GM12878 (cell line): ENCODE measurements around the gene DERA. TPM values are rescaled to one million over a fixed set of nuclear protein-coding genes. Genes with fewer than 3 reads are reported as not detected.

Experiments
- ATAC-seq: fragments of 200-7000 bp; cut with Tn5 transposase; 3 replicates; pipeline ENCODE4 v1.9.1; 2020; ENCODE audit warnings: mild to moderate bottlenecking, moderate library complexity
- BruUV-seq: library from RNA; stranded (reverse); fragments of 400-500 nt; replicated peaks from 2 replicates; lab custom pipeline; 2021; lab: Mats Ljungman, UMichigan
- CTCF ChIA-PET: fragments of 300-600 bp; sonication (Branson Sonifier 250); formaldehyde crosslinking; extraction: SDS; loops from one replicate; lab custom pipeline; 2021; ENCODE audit warnings: inconsistent platforms; lab: Yijun Ruan, JAX
- POLR2A ChIA-PET: fragments of 350-600 bp; formaldehyde crosslinking; extraction: SDS; loops from one replicate; lab custom pipeline; 2021; ENCODE audit warnings: inconsistent platforms; lab: Charles Lee
- RAD21 ChIA-PET: fragments of 300-600 bp; sonication (Branson Sonifier 250); formaldehyde crosslinking; loops from one replicate; lab custom pipeline; 2023; ENCODE audit warnings: antibody characterized with exemption; ENCODE audit not compliant: unreplicated experiment; lab: Charles Lee
- SMC1A ChIA-PET: fragments of 300-600 bp; sonication (Branson Sonifier 250); formaldehyde crosslinking; loops from one replicate; lab custom pipeline; 2023; ENCODE audit not compliant: unreplicated experiment, uncharacterized antibody; lab: Charles Lee
- DNase-seq: peaks from one replicate; pipeline ENCODE4 v3.0.0-alpha.2; 2011; ENCODE audit warnings: low read depth, low spot score
- FAIRE-seq: peaks from 3 replicates; lab custom pipeline; 2011; peaks lifted over from hg19 to GRCh38; lab: Jason Lieb, UNC
- H2AFZ ChIP-seq: 2 replicates; pipeline ENCODE4 v1.6.0; 2011; ENCODE audit warnings: low read depth, low read length, control low read depth; ENCODE audit not compliant: control insufficient read depth
- H3K27ac ChIP-seq: 2 replicates; pipeline ENCODE4 v1.5.1; 2011; ENCODE audit warnings: control low read depth; ENCODE audit not compliant: control insufficient read depth, insufficient read depth
- H3K27me3 ChIP-seq, 2 experiments: replicated peaks in 1 of 2; 2 replicates each; pipeline versions ENCODE4 v1.6.0 to v1.6.1; 2011; ENCODE audit warnings: low read length in 1 of 2; ENCODE audit not compliant: control insufficient read depth in 2 of 2, insufficient read depth in 2 of 2
- H3K36me3 ChIP-seq, 2 experiments: 2 replicates each; pipeline ENCODE4 v1.5.1; 2011; ENCODE audit warnings: low read length in 1 of 2; ENCODE audit not compliant: control insufficient read depth in 2 of 2, insufficient read depth in 2 of 2
- H3K4me1 ChIP-seq: 2 replicates; pipeline ENCODE4 v1.6.1; 2011; ENCODE audit warnings: mild to moderate bottlenecking, low read length, moderate library complexity, mixed read lengths; ENCODE audit not compliant: control insufficient read depth, insufficient read depth
- H3K4me2 ChIP-seq: 2 replicates; pipeline ENCODE4 v1.6.0; 2011; ENCODE audit warnings: control low read depth; ENCODE audit not compliant: control insufficient read depth, insufficient read depth
- H3K4me3 ChIP-seq: fragments of 200-600 bp; sonication (generic); 2 replicates; pipeline ENCODE4 v1.5.1; 2016
- H3K79me2 ChIP-seq: 2 replicates; pipeline ENCODE4 v1.6.0; 2011; ENCODE audit warnings: low read length; ENCODE audit not compliant: control insufficient read depth, insufficient read depth
- H3K9ac ChIP-seq: 2 replicates; pipeline ENCODE4 v1.8.0; 2011; ENCODE audit warnings: low read length, control low read depth, mixed read lengths; ENCODE audit not compliant: control insufficient read depth, insufficient read depth
- H3K9me3 ChIP-seq: replicated peaks from 3 replicates; pipeline ENCODE4 v1.5.1; 2011; ENCODE audit warnings: mild to moderate bottlenecking, low read length; ENCODE audit not compliant: control insufficient read depth, insufficient read depth
- H4K20me1 ChIP-seq: 2 replicates; pipeline ENCODE4 v1.6.0; 2011; ENCODE audit not compliant: control insufficient read depth, insufficient read depth
- ASH2L ChIP-seq: fragments of 300-600, 200-600 bp; sonication (generic); IDR thresholded peaks from 2 replicates; pipeline ENCODE4 v1.6.1; 2017; ENCODE audit warnings: low read depth, mild to moderate bottlenecking, borderline replicate concordance
- BRCA1 ChIP-seq: IDR thresholded peaks from 2 replicates; pipeline ENCODE4 v1.6.1; 2011; ENCODE audit warnings: low read depth, low read length, improper control_type of control experiment
- CBX3 ChIP-seq: fragments of 200-600 bp; sonication (generic); IDR thresholded peaks from 2 replicates; pipeline ENCODE4 v1.6.1; 2016; ENCODE audit warnings: low read depth, borderline replicate concordance
- CBX5 ChIP-seq: sonication (generic); IDR thresholded peaks from 2 replicates; pipeline ENCODE4 v1.6.1; 2016; ENCODE audit warnings: low read depth, moderate library complexity, mild to moderate bottlenecking, inconsistent platforms
- FOXM1 ChIP-seq: IDR thresholded peaks from 2 replicates; pipeline ENCODE4 v1.6.1; 2012; ENCODE audit warnings: low read depth, mild to moderate bottlenecking, inconsistent platforms, low read length, moderate library complexity
- MYB ChIP-seq: fragments of 150-350 bp; IDR thresholded peaks from 2 replicates; pipeline ENCODE4 v1.6.1; 2014; ENCODE audit warnings: mild to moderate bottlenecking, low read depth, low read length, borderline replicate concordance
- POLR2A ChIP-seq: IDR thresholded peaks from 2 replicates; pipeline ENCODE4 v1.6.1; 2011; ENCODE audit warnings: low read depth, mild to moderate bottlenecking, low read length
- SMC3 ChIP-seq: IDR thresholded peaks from 2 replicates; pipeline ENCODE4 v1.6.1; 2011; ENCODE audit warnings: low read length, improper control_type of control experiment, borderline replicate concordance
- TCF3 ChIP-seq: IDR thresholded peaks from 2 replicates; pipeline ENCODE4 v1.6.1; 2012; ENCODE audit warnings: low read depth, mild to moderate bottlenecking, low read length, borderline replicate concordance; ENCODE audit not compliant: insufficient read depth
- ZBED1 ChIP-seq: IDR thresholded peaks from 2 replicates; pipeline ENCODE4 v1.6.1; 2016; ENCODE audit warnings: borderline replicate concordance
- ZZZ3 ChIP-seq: IDR thresholded peaks from 2 replicates; pipeline ENCODE4 v1.6.1; 2011; ENCODE audit warnings: low read depth; ENCODE audit not compliant: control insufficient read depth, insufficient read length
- WGBS: methylation state at CpG from one replicate; pipeline ENCODE4 v1.1.6; 2016; ENCODE audit warnings: low lambda C conversion rate; ENCODE audit not compliant: insufficient replicate concordance, insufficient coverage; ENCODE audit errors: missing lambda C conversion rate; 5-methylcytosine and 5-hydroxymethylcytosine counted together
- in situ Hi-C: fragments of 300-500 bp; cut with MboI; formaldehyde crosslinking; loops from 9 replicates; pipeline ENCODE4 v1.14.3; 2018; ENCODE audit warnings: mixed read lengths
- intact Hi-C: fragments of 100-400 bp; cut with micrococcal nuclease; formaldehyde crosslinking; loops from one replicate; pipeline ENCODE4 v1.14.2; 2022; ENCODE audit not compliant: unreplicated experiment
- polyA plus RNA-seq, 11 experiments: library from polyadenylated mRNA; depleted of rRNA in 4 of 11; unstranded in 6 of 11; stranded (reverse) in 5 of 11; fragments of >200 nt; fragmentation: Nextera tagmentation in 4 of 11; fragmentation: Illumina TruSeq in 1 of 11; extraction: Ambion mirVana in 4 of 11; extraction: Trizol in 1 of 11; gene quantifications; 1 replicate in 1 of 11; 2 replicates in 10 of 11; pipeline versions ENCODE4 v1.2.1 to v1.2.3, GENCODE V29; 2011 to 2016; ENCODE audit warnings: inconsistent platforms in 2 of 11, missing spikeins in 2 of 11, low read depth in 1 of 11
- total RNA-seq, 4 experiments: library from RNA; depleted of rRNA in 3 of 4; stranded (reverse); fragments of >200 nt in 3 of 4; fragmentation: Illumina TruSeq in 1 of 4; extraction: Trizol in 1 of 4; gene quantifications; 2 replicates each; pipeline versions ENCODE4 v1.2.1 to v1.2.3, GENCODE V29; 2013 to 2021

The DERA gene
- total and polyA plus RNA-seq, 10 of the 15 experiments (the other 5 are each of a cell fraction or from before 2014, with no cell fraction given), result 34.9 to 97.1 (median 40.8) TPM

- BruUV-seq, result no TSS peak
- no peak overlapping the region for H3K27ac ChIP-seq
- no peak for DNase-seq
- H3K4me2 ChIP-seq, result no peak overlapping the region
- no peak for FAIRE-seq
- H3K4me3 ChIP-seq, result no peak overlapping the region
- H3K4me1 ChIP-seq, result no peaks in the 10 kb centered on the region
- in situ Hi-C loops, result no loop called here
- H3K27me3 ChIP-seq, result no peaks in the 10 kb centered on the region
- ChIA-PET CTCF (no interaction called here), SMC1A (no interaction called here), RAD21 (no interaction called here), POLR2A (no interaction called here)
- no peak for ATAC-seq
- no peaks in the 10 kb centered on the region for H3K79me2 ChIP-seq
- H3K36me3 ChIP-seq, result no peaks in the 10 kb centered on the region
- 69% methylated on average over 1 of the region's 1 CpG for WGBS
- intact Hi-C loops, result no loop called here
- TF ChIP-seq CBX3 (no peak), TCF3 (no peak), FOXM1 (no peak), BRCA1 (no peak), ZZZ3 (no peak), MYB (no peak), ASH2L (no peak), POLR2A (no peak), ZBED1 (no peak), CBX5 (no peak), SMC3 (no peak)
- no peak overlapping the region for H2AFZ ChIP-seq
- no peak overlapping the region for H3K9ac ChIP-seq
- H3K9me3 ChIP-seq, result no peaks in the 10 kb centered on the region
- no peaks in the 10 kb centered on the region for H4K20me1 ChIP-seq
Measured at GRCh38 chr12:16043480-16043879, 132.3 kb downstream of the DERA start.
